Measurements from ENCODE around the gene VLDLR. TPM values are rescaled to one million over a fixed set of nuclear protein-coding genes. Genes with fewer than 3 reads are reported as not detected.

Gene VLDLR
- total and polyA plus RNA-seq, 2 of the 13 experiments (the other 11 are each of a cell fraction or from before 2014, with no cell fraction given) = 3.4 to 10.5 TPM

GRCh38 chr9:2583308-2584013 lies 38.1 kb upstream of the VLDLR start (continued):
- TF ChIP-seq MAZ (IDR thresholded peaks at IDR 0.05; ENCODE audit: borderline replicate concordance, low read depth, low read length) = no peak
- no peak for TF ChIP-seq MAZ (CRISPR knock-in tag; IDR thresholded peaks at IDR 0.05; ENCODE audit: low read depth)

- ChIA-PET CTCF (ENCODE audit: low intra/inter-chr PET ratio, low total read pairs) (no interaction called here), POLR2A (no interaction called here)
- Histone ChIP-seq H3K27ac (ENCODE audit: extremely low read length, insufficient read depth, low read length) (no peak overlapping the region), H3K4me3 (replicated peaks in 1 of 3; ENCODE audit: insufficient read depth in 1 of 3, low read depth in 2 of 3, low read length in 3 of 3) (no peak overlapping the region), H4K20me1 (ENCODE audit: insufficient read depth, low read length) (no peaks in the 10 kb centered on the region), H3K79me2 (ENCODE audit: insufficient read depth, low read length) (no peaks in the 10 kb centered on the region), H3K9me3 (ENCODE audit: low read length) (peaks cover 5% of the 10 kb centered on the region; the same call in 1 of the 2 replicates), H2AFZ (ENCODE audit: low read length) (no peak overlapping the region), H3K36me3 (replicated peaks in 1 of 2; ENCODE audit: control insufficient read depth in 1 of 2, insufficient read depth in 2 of 2, low read length in 2 of 2) (no peaks in the 10 kb centered on the region), H3K27me3 (ENCODE audit: control insufficient read depth in 1 of 2, insufficient read depth in 2 of 2, low read length in 2 of 2) (no peaks in the 10 kb centered on the region), H3K4me2 (ENCODE audit: low read depth, low read length) (no peak overlapping the region), H3K9ac (ENCODE audit: insufficient read depth, low read depth, low read length) (no peak overlapping the region), H3K4me1 (ENCODE audit: insufficient read depth, low read length) (no peaks in the 10 kb centered on the region)
- WGBS (ENCODE audit: low lambda C conversion rate) = 0% methylated on average over 1 of the region's 1 CpG
- no TSS peak for BruUV-seq (replicated peaks)
- in situ Hi-C loops (cut with HindIII; ENCODE audit: extremely low pct_ligation_motif_present, low pct_unique_long_range_greater_than_20kb) (no loop called here), intact Hi-C loops (cut with micrococcal nuclease; ENCODE audit: unreplicated experiment) (no loop called here)
- FAIRE-seq (no peak), DNase-seq (ENCODE audit: low spot score) (no peak), ATAC-seq (no peak)
- no peak for TF ChIP-seq PREB (CRISPR knock-in tag; IDR thresholded peaks at IDR 0.05)
- TF ChIP-seq SUZ12 (IDR thresholded peaks at IDR 0.05; ENCODE audit: low read depth, low read length) = no peak
- no peak for TF ChIP-seq PHF20 (CRISPR knock-in tag; IDR thresholded peaks at IDR 0.05)
- TF ChIP-seq ZBTB25 (CRISPR knock-in tag; IDR thresholded peaks at IDR 0.05) = no peak
- TF ChIP-seq TBL1XR1 (IDR thresholded peaks at IDR 0.05; ENCODE audit: borderline replicate concordance, low read length, partially characterized antibody) = no peak
- TF ChIP-seq ZNF800 (CRISPR knock-in tag; IDR thresholded peaks at IDR 0.05) = no peak
- TF ChIP-seq PLRG1 (conservative IDR thresholded peaks at IDR 0.05) = no peak
- TF ChIP-seq ZNF558 (CRISPR knock-in tag; IDR thresholded peaks at IDR 0.05; ENCODE audit: borderline replicate concordance) = no peak
- no peak for TF ChIP-seq ZNF432 (CRISPR knock-in tag; IDR thresholded peaks at IDR 0.05; ENCODE audit: borderline replicate concordance)
- TF ChIP-seq CEBPG (CRISPR knock-in tag; IDR thresholded peaks at IDR 0.05) = no peak
- no peak for TF ChIP-seq ZNF775 (CRISPR knock-in tag; IDR thresholded peaks at IDR 0.05; ENCODE audit: borderline replicate concordance)
- TF ChIP-seq NFYC (CRISPR knock-in tag; IDR thresholded peaks at IDR 0.05) = no peak
- no peak for TF ChIP-seq ZNF576 (CRISPR knock-in tag; IDR thresholded peaks at IDR 0.05)
- no peak for TF ChIP-seq KAT2B (IDR thresholded peaks at IDR 0.05; ENCODE audit: borderline replicate concordance, low read depth, low read length)
Measured at GRCh38 chr9:2591967-2592366, 29.6 kb upstream of the VLDLR start.
